Heart right ventricle (tissue), 16 donors: ENCODE measurements around the gene IL31. TPM values are rescaled to one million over a fixed set of nuclear protein-coding genes. Genes with fewer than 3 reads are reported as not detected.

Experiments
- ATAC-seq, 8 donors: fragments of 200-7000 bp; cut with Tn5 transposase; one replicate each; pipeline ENCODE4 v1.9.1; 2020; ENCODE audit warnings: mild to moderate bottlenecking in 8 of 8, moderate library complexity in 8 of 8, moderate number of reproducible peaks in 1 of 8
- DNase-seq, 2 donors: peaks; one replicate each; pipeline ENCODE4 v3.0.0-alpha.2; 2020
- H3K27ac ChIP-seq, 10 donors: fragments of 200-600 bp; sonication (generic) in 2 of 10; one replicate each; pipeline versions ENCODE4 v1.5.0 to v1.8.0; 2020 to 2022; ENCODE audit warnings: mild to moderate bottlenecking in 3 of 10
- H3K27me3 ChIP-seq, 7 donors: fragments of 200-600 bp; one replicate each; pipeline ENCODE4 v1.8.0; 2021 to 2022; ENCODE audit warnings: mild to moderate bottlenecking in 2 of 7
- H3K36me3 ChIP-seq, 9 donors: fragments of 200-600 bp; sonication (generic) in 1 of 9; one replicate each; pipeline versions ENCODE4 v1.5.0 to v1.8.0; 2020 to 2022; ENCODE audit warnings: mild to moderate bottlenecking in 2 of 9
- H3K4me1 ChIP-seq, 9 donors: fragments of 200-600 bp; sonication (generic) in 1 of 9; one replicate each; pipeline versions ENCODE4 v1.5.0 to v1.8.0; 2020 to 2022; ENCODE audit warnings: mild to moderate bottlenecking in 4 of 9
- H3K4me3 ChIP-seq, 10 donors: fragments of 200-600 bp; sonication (generic) in 2 of 10; one replicate each; pipeline versions ENCODE4 v1.5.0 to v1.8.0; 2020 to 2022; ENCODE audit warnings: mild to moderate bottlenecking in 7 of 10, moderate library complexity in 2 of 10
- H3K9me3 ChIP-seq, 11 donors: fragments of 200-600 bp in 10 of 11; sonication (generic) in 2 of 11; one replicate each; pipeline versions ENCODE4 v1.5.0 to v1.8.0; 2013 to 2022; ENCODE audit warnings: mild to moderate bottlenecking in 2 of 11, control low read depth in 1 of 11, moderate library complexity in 1 of 11
- WGBS, 2 donors: extraction: QIAGEN DNeasy Blood & Tissue Kit; methylation state at CpG; one replicate each; pipeline ENCODE4 v1.1.7; 2013; ENCODE audit warnings: inconsistent platforms in 1 of 2; 5-methylcytosine and 5-hydroxymethylcytosine counted together
- intact Hi-C, 10 donors: fragments of 100-400 bp; cut with DNase I; formaldehyde crosslinking; loops; one replicate each; pipeline versions ENCODE4 v1.11.1 to v1.14.2; 2022
- polyA plus RNA-seq, 2 donors: library from polyadenylated mRNA; stranded (reverse); fragments of 200-250 nt; gene quantifications; one replicate each; pipeline ENCODE4 v1.2.3, GENCODE V29; 2013
- total RNA-seq, 10 donors: library from RNA; stranded (reverse); fragmentation: NEBNext Ultra II Directional in 3 of 10; extraction: Animal tissue kit (Norgen Biotek cat#: 25700) in 3 of 10; gene quantifications; one replicate each; pipeline versions ENCODE4 v1.2.1 to v1.2.4, GENCODE V29; 2021 to 2023
- TF ChIP-seq, protein P1 (sequence below), 9 donors: fragments of 200-600 bp; sonication (generic) in 2 of 9; IDR thresholded peaks; one replicate each; pipeline versions ENCODE4 v1.5.0 to v1.8.0; 2021 to 2022; ENCODE audit warnings: antibody characterized with exemption in 9 of 9, mild to moderate bottlenecking in 5 of 9, moderate library complexity in 1 of 9
- donor health status: Arrhythmogenic right ventricular cardiomyopathy.
- donor health status: ischemic (EF 13 %, LVEDD 7.1; RV severe dilation, severe dysfunction).
- donor health status: healthy with polysubstance abuse.
- donor health status: DM: no; HTN: yes; CAD: no.
- donor health status: DM: no; HTN: no; CAD: no.
- donor health status: ischemic (EF 25% LVEDD 6.9; RV normal size, moderate dysfunction).
- donor health status: ischemic (EF 25% LVEDD 5.7; RV mildly dilated, moderate dysfunction).
- donor health status: healthy.
- donor health status: DM: yes; HTN: yes; CAD: no.
- donor health status: Ischemic cardiomyopathy.
- donor health status: ischemic (EF 35%, LVEDD 5.7; RV mildly dilated, moderate dysfunction).
- donor health status: nonischemic (EF 11% LVEDD 7.7; RV severe dilation, severe dysfunction).
- donor health status: DM: yes; HTN: yes; CAD: no.
- donor health status: PGD.
- donor health status: ischemic (EF 29% LVEDD 5.4; RV normal size, mild dysfunction).
- donor health status: nonischemic (EF 23%, LVEDD 6.1; RV moderate dilation, normal function).

Gene IL31
- total and polyA plus RNA-seq, 12 donors = not detected

DNA sequence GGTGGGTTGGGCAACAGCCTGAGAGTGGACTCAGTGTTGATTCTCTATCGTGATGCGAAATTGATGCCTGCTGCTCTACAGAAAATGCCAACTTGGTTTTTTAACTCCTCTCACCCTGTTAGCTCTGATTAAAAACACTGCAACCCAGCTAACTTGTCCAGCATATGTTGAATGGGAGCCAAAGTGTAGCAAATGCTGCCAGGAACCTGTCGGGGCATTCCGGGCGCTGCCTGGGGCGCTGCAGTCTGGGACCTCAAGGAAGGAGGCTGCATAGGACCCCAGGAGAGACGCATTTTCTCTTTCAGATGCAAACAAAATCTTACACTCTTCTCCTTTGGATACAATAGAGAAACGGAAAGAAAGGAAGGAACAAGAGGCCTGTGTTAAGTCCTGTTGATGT, 33.4 kb upstream of the IL31 start:
- Histone ChIP-seq H3K36me3 (peaks cover 0 to 59% (median 37%) of the 10 kb centered on the region in 9 donors), H3K27ac (no peak overlapping the region), H3K4me1 (peaks cover 0 to 17% (median 10%) of the 10 kb centered on the region in 9 donors), H3K4me3 (no peak overlapping the region), H3K27me3 (peaks cover 7 to 37% (median 29%) of the 10 kb centered on the region in 7 donors), H3K9me3 (no peaks in the 10 kb centered on the region)
- WGBS, 2 donors = 77% methylated on average over 8 of the region's 8 CpGs
- ATAC-seq = no peak
- no peak for DNase-seq
- intact Hi-C loops = loop anchor here in 1 of 10 donors (10.0 kb wide), 1 partner anchor 153 kb away; no protein-coding TSS in a partner anchor
- TF ChIP-seq, protein P1, sequence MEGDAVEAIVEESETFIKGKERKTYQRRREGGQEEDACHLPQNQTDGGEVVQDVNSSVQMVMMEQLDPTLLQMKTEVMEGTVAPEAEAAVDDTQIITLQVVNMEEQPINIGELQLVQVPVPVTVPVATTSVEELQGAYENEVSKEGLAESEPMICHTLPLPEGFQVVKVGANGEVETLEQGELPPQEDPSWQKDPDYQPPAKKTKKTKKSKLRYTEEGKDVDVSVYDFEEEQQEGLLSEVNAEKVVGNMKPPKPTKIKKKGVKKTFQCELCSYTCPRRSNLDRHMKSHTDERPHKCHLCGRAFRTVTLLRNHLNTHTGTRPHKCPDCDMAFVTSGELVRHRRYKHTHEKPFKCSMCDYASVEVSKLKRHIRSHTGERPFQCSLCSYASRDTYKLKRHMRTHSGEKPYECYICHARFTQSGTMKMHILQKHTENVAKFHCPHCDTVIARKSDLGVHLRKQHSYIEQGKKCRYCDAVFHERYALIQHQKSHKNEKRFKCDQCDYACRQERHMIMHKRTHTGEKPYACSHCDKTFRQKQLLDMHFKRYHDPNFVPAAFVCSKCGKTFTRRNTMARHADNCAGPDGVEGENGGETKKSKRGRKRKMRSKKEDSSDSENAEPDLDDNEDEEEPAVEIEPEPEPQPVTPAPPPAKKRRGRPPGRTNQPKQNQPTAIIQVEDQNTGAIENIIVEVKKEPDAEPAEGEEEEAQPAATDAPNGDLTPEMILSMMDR (IDR thresholded peaks at IDR 0.05) = no peak

DNA sequence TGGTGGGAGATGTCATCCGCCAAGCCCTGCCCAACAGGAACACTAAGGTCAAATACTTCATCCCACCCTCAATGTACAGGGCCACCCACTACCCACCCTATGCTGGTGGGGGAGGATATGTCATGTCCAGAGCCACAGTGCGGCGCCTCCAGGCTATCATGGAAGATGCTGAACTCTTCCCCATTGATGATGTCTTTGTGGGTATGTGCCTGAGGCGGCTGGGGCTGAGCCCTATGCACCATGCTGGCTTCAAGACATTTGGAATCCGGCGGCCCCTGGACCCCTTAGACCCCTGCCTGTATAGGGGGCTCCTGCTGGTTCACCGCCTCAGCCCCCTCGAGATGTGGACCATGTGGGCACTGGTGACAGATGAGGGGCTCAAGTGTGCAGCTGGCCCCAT, 33.0 kb upstream of the IL31 start:
- Histone ChIP-seq H3K27ac (no peak overlapping the region), H3K4me1 (peaks cover 0 to 17% (median 10%) of the 10 kb centered on the region in 9 donors), H3K9me3 (no peaks in the 10 kb centered on the region), H3K27me3 (peaks cover 7 to 41% (median 31%) of the 10 kb centered on the region in 7 donors), H3K36me3 (peaks cover 0 to 55% (median 32%) of the 10 kb centered on the region in 9 donors), H3K4me3 (no peak overlapping the region)
- ATAC-seq = peak in 2 of 8 donors; percentile 14 to 19
- WGBS, 2 donors = 84 to 94% methylated on average over 8 of the region's 8 CpGs
- intact Hi-C loops = loop anchor here in 1 of 10 donors (10.0 kb wide), 1 partner anchor 152 kb away; no protein-coding TSS in a partner anchor
- no peak for DNase-seq
- TF ChIP-seq, protein P1 (IDR thresholded peaks at IDR 0.05) = no peak

DNA sequence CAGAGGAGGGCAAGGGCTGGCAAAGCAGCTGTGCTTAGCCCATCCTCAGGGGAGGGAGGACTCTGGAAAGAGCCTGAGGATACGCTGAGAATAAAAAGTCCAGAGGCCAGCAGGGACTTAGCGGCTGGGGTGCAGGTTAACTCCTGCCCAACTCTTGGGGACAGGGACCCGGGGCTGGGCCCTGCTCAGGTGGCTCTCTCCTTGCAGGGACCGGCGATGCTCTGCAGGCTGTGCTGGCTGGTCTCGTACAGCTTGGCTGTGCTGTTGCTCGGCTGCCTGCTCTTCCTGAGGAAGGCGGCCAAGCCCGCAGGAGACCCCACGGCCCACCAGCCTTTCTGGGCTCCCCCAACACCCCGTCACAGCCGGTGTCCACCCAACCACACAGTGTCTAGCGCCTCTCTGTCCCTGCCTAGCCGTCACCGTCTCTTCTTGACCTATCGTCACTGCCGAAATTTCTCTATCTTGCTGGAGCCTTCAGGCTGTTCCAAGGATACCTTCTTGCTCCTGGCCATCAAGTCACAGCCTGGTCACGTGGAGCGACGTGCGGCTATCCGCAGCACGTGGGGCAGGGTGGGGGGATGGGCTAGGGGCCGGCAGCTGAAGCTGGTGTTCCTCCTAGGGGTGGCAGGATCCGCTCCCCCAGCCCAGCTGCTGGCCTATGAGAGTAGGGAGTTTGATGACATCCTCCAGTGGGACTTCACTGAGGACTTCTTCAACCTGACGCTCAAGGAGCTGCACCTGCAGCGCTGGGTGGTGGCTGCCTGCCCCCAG, 32.3 kb upstream of the IL31 start:
- no peak for DNase-seq
- intact Hi-C loops = loop anchor here in 1 of 10 donors (10.0 kb wide), 1 partner anchor 151 kb away; no protein-coding TSS in a partner anchor
- Histone ChIP-seq H3K4me3 (no peak overlapping the region), H3K4me1 (peaks cover 0 to 17% (median 10%) of the 10 kb centered on the region in 9 donors), H3K9me3 (no peaks in the 10 kb centered on the region), H3K36me3 (peaks cover 0 to 48% (median 26%) of the 10 kb centered on the region in 9 donors), H3K27ac (no peak overlapping the region), H3K27me3 (peaks cover 7 to 48% (median 38%) of the 10 kb centered on the region in 7 donors)
- 68 to 71% methylated on average over 27 of the region's 27 CpGs for whole genome bisulfite sequencing, 2 donors
- ATAC-seq = peak in 6 of 8 donors; percentile 6 to 31 (median 22)
- TF ChIP-seq, protein P1 (IDR thresholded peaks at IDR 0.05) = no peak

DNA sequence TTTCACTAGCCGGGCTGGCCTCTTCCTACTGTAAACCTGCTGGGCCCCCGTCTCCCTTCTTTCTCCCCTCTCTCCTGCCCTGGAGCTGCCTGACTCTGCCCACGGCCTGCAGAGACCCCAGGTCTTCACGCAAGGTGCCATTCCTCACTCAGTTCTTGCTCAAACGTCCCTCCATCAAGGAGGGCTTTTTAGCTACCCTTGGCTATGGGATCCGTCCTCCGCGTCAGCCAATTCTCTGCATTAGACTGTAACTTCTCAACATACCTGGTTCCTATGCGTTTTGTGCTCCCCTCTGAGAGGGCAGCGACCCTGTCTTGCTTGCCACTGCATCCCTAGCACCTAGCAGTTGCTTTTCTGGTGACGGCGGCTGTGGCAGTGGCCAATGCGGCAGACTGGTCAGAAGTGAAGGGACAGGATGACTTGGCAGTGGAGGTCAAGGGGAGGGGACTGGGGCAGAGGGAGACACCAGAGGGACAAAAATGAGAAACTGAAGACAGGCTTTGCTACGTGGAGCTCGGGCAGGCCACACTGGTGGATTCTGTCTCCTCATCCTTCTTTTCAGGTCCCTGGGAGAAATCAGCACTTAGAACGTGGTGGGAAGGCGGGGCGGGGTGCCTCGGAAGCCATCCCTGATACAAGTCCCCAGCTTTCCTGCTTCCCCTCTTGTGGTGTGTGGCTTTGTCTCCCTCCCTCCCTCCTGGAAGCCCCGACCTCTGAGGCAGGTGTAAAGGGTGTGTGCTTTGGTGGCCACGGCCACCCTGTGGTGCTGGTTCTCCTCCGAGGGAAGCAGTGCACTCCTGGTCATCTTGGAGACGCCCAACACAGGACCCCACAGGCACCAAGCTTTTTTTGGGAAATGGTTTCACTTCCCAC, 31.3 kb upstream of the IL31 start:
- 46 to 51% methylated on average over 23 of the region's 23 CpGs for WGBS, 2 donors

More for the DNA sequence above, 31.3 kb upstream of the IL31 start:
- Histone ChIP-seq H3K4me3 (no peak overlapping the region), H3K9me3 (no peaks in the 10 kb centered on the region), H3K36me3 (peaks cover 0 to 38% (median 21%) of the 10 kb centered on the region in 9 donors), H3K27me3 (peaks cover 7 to 58% (median 48%) of the 10 kb centered on the region in 7 donors), H3K27ac (no peak overlapping the region), H3K4me1 (peaks cover 0 to 17% (median 10%) of the 10 kb centered on the region in 9 donors)
- intact Hi-C loops = loop anchor here in 1 of 10 donors (10.0 kb wide), 1 partner anchor 150 kb away; no protein-coding TSS in a partner anchor
- DNase-seq (no peak), ATAC-seq (no peak)
- TF ChIP-seq, protein P1 (IDR thresholded peaks at IDR 0.05) = no peak
